ENCODE measurements around the gene IPO11.

IPO11 gene

GRCh38 chr5:62376064-62376463 lies 36.5 kb upstream of the IPO11 start:
- DNase-seq (ENCODE audit: low read depth): no peak
- TF ChIP-seq CTCF (IDR thresholded peaks at IDR 0.05; ENCODE audit: low read depth, low read length, missing control alignments): no peak
- no peak overlapping the region for H3K4me3 ChIP-seq (ENCODE audit: low read depth, low read length)

- no peak for TF ChIP-seq CTCF (IDR thresholded peaks at IDR 0.05; ENCODE audit: low read depth, low read length, missing control alignments)
- DNase-seq (ENCODE audit: low read depth): no peak
- H3K4me3 ChIP-seq (ENCODE audit: low read depth, low read length): no peak overlapping the region
These were observed 27.4 kb upstream of the IPO11 start for GRCh38 chr5:62385131-62385530.

GRCh38 chr5:62385816-62386400 lies 26.7 kb upstream of the IPO11 start:
- no peak for DNase-seq (ENCODE audit: low read depth)
- no peak for TF ChIP-seq CTCF (IDR thresholded peaks at IDR 0.05; ENCODE audit: low read depth, low read length, missing control alignments)
- H3K4me3 ChIP-seq (ENCODE audit: low read depth, low read length): no peak overlapping the region

- TF ChIP-seq CTCF (IDR thresholded peaks at IDR 0.05; ENCODE audit: low read depth, low read length, missing control alignments): no peak
- H3K4me3 ChIP-seq (ENCODE audit: low read depth, low read length): no peak overlapping the region
- DNase-seq (ENCODE audit: low read depth): no peak
These were observed 25.7 kb upstream of the IPO11 start for GRCh38 chr5:62386824-62387223.

- no peak for TF ChIP-seq CTCF (IDR thresholded peaks at IDR 0.05; ENCODE audit: low read depth, low read length, missing control alignments)
- no peak overlapping the region for H3K4me3 ChIP-seq (ENCODE audit: low read depth, low read length)
- no peak for DNase-seq (ENCODE audit: low read depth)
These were observed 17.2 kb upstream of the IPO11 start for GRCh38 chr5:62395210-62395950.

GRCh38 chr5:62403411-62404250 lies 8.9 kb upstream of the IPO11 start, which contains the start of gene DIMT1:
Gene DIMT1, minus strand, starts transcription at chr5:62403905. Its CDS starts 133 bp downstream, at chr5:62403772.
- H3K4me3 ChIP-seq (ENCODE audit: low read depth, low read length): peak within 1 kb of the TSS; percentile 62
- TF ChIP-seq CTCF (IDR thresholded peaks at IDR 0.05; ENCODE audit: low read depth, low read length, missing control alignments): no peak
- DNase-seq (ENCODE audit: low read depth): peak; percentile 96

All from GM12864 (cell line).